ENCODE measurements around the gene NUSAP1. TPM values are rescaled to one million over a fixed set of nuclear protein-coding genes. Genes with fewer than 3 reads are reported as not detected.

Gene NUSAP1
- total RNA-seq, 2 experiments from 2014 or later, result 293 to 411 TPM

- intact Hi-C loops (cut with micrococcal nuclease; ENCODE audit: unreplicated experiment), result loop anchor here (5.0 to 10.0 kb wide), 3 partner anchors 214 to 766 kb away; partner anchors contain the start of genes CCDC32, CHAC1, INO80 and RPUSD2
- peaks cover 47% of the 10 kb centered on the region for H3K79me2 ChIP-seq (ENCODE audit: insufficient read depth, low read depth, low read length)
- no TSS peak for BruUV-seq (replicated peaks)
- H3K9me3 ChIP-seq (ENCODE audit: low read length), result no peaks in the 10 kb centered on the region
- POLR2A ChIA-PET, result interaction anchor here (0.5 to 1.2 kb wide), 4 partner anchors 9 to 107 kb away, joined by 3 to 4 read pairs (median 4); no protein-coding TSS in a partner anchor
- H3K4me1 ChIP-seq (ENCODE audit: insufficient read depth, low read length, poor library complexity, severe bottlenecking), result peaks cover 16% of the 10 kb centered on the region
- H3K9me2 ChIP-seq (ENCODE audit: insufficient read depth, low read length), result no peaks in the 10 kb centered on the region
- H4K20me1 ChIP-seq (ENCODE audit: insufficient read depth, low read length), result peaks cover 6% of the 10 kb centered on the region; the same call in 1 of the 2 replicates
- peaks cover 41% of the 10 kb centered on the region for H3K36me3 ChIP-seq (ENCODE audit: insufficient read depth, low read length)
- CTCF ChIA-PET (ENCODE audit: unreplicated experiment), result interaction anchor here (0.6 kb wide), 1 partner anchor 176 kb away, joined by 3 read pairs; no protein-coding TSS in a partner anchor
- H3K27ac ChIP-seq (ENCODE audit: low read depth, low read length, poor library complexity, severe bottlenecking), result no peak overlapping the region
- TF ChIP-seq EZH2phosphoT487 (IDR thresholded peaks at IDR 0.05; ENCODE audit: borderline replicate concordance, low read depth, low read length) (no peak), CTCF (conservative IDR thresholded peaks at IDR 0.05; ENCODE audit: low read length) (no peak)
- H2AFZ ChIP-seq (ENCODE audit: low read length), result no peak overlapping the region; the same call in 1 of the 2 replicates
- peak overlapping the region; percentile 79 for H3K4me3 ChIP-seq (ENCODE audit: low read depth, low read length, poor library complexity, severe bottlenecking)
- H3K4me2 ChIP-seq (ENCODE audit: low read length), result peak overlapping the region; percentile 84
- no peak for DNase-seq (ENCODE audit: low spot score)
Measured at GRCh38 chr15:41331281-41331680, 1.4 kb upstream of the NUSAP1 start.

GRCh38 chr15:41331833-41332193 lies 868 bp upstream of the NUSAP1 start:
- peak overlapping the region; percentile 79 for H3K4me3 ChIP-seq (ENCODE audit: low read depth, low read length, poor library complexity, severe bottlenecking)
- intact Hi-C loops (cut with micrococcal nuclease; ENCODE audit: unreplicated experiment), result loop anchor here (1.0 to 10.0 kb wide), 6 partner anchors 49 to 767 kb away; partner anchors contain the start of genes CCDC32, CHAC1, CHP1 and INO80
- no peaks in the 10 kb centered on the region for H3K9me2 ChIP-seq (ENCODE audit: insufficient read depth, low read length)
- H3K27ac ChIP-seq (ENCODE audit: low read depth, low read length, poor library complexity, severe bottlenecking), result peak overlapping the region; percentile 90
- ChIA-PET CTCF (ENCODE audit: unreplicated experiment) (interaction anchor here (0.9 kb wide), 1 partner anchor 65 kb away, joined by 3 read pairs; no protein-coding TSS in a partner anchor), POLR2A (interaction anchor here (0.5 to 2.1 kb wide), 8 partner anchors 9 to 100 kb away, joined by 3 to 8 read pairs (median 4); partner anchors contain the start of gene CHP1)
- H3K79me2 ChIP-seq (ENCODE audit: insufficient read depth, low read depth, low read length), result peaks cover 53% of the 10 kb centered on the region
- BruUV-seq (replicated peaks), result no TSS peak
- peaks cover 6% of the 10 kb centered on the region; the same call in 1 of the 2 replicates for H4K20me1 ChIP-seq (ENCODE audit: insufficient read depth, low read length)
- no peaks in the 10 kb centered on the region for H3K9me3 ChIP-seq (ENCODE audit: low read length)
- peak overlapping the region; percentile 84 for H3K4me2 ChIP-seq (ENCODE audit: low read length)
- peaks cover 41% of the 10 kb centered on the region for H3K36me3 ChIP-seq (ENCODE audit: insufficient read depth, low read length)
- TF ChIP-seq EZH2phosphoT487 (IDR thresholded peaks at IDR 0.05; ENCODE audit: borderline replicate concordance, low read depth, low read length) (no peak), CTCF (conservative IDR thresholded peaks at IDR 0.05; ENCODE audit: low read length) (peak; percentile 68)
- peak; percentile 31 for DNase-seq (ENCODE audit: low spot score)
- peaks cover 21% of the 10 kb centered on the region for H3K4me1 ChIP-seq (ENCODE audit: insufficient read depth, low read length, poor library complexity, severe bottlenecking)
- peak overlapping the region; percentile 73; the same call in 1 of the 2 replicates for H2AFZ ChIP-seq (ENCODE audit: low read length)

All from OCI-LY7 (cell line).